ENCODE results near the gene EGFL7. TPM values are rescaled to one million over a fixed set of nuclear protein-coding genes. Genes with fewer than 3 reads are reported as not detected.
A peak's percentile ranks its signal among the peaks of the same experiment; 100 is the strongest.

Gene EGFL7
- total RNA-seq, 2 donors from 2014 or later, result 86.6 to 138 TPM

DNA sequence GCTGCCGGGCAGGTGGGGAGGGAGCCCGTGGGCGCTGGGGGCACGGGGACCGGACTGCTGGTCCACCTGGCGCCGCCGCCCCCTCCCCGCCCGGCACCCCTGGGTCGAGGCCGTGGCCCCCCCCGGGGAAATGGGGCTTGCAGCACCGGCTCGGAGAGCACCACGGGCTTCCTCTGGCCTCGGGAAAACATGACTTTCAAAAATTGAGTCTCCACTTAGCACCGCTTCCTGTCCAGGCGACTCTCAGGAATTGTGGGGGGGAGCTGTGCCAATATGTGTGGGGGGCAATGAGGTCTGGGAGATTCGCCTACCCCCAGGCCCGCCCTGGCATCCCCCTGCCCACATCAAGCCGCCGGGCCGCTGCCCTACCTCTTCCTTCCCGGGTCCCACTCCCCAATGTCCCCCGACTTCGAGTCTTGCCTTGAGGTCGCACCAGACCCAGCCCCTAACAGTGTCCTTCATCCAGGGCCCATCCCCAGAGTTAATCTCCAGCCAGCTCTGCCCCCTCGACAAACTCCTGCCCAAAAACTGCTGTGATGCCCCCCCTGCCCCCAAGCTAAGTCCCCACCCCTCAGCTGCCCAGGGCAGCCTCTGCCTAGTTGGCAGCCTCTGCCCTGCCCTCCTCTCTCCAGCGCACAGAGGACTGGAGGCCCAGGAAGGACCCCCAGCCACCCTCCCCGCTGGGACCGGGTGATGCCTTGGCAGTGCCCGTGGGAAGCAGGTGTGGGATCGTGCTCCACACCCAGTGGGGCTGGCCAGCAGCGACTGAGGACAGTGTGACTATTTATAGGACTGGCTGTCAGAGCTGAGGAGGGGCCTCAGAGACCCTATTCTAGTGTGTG is 3.9 kb downstream of the EGFL7 start:
- DNase-seq (peak; percentile 28), ATAC-seq (peak in 1 of 2 donors; percentile 0)
- intact Hi-C loops (cut with DNase I), result no loop called here

DNA sequence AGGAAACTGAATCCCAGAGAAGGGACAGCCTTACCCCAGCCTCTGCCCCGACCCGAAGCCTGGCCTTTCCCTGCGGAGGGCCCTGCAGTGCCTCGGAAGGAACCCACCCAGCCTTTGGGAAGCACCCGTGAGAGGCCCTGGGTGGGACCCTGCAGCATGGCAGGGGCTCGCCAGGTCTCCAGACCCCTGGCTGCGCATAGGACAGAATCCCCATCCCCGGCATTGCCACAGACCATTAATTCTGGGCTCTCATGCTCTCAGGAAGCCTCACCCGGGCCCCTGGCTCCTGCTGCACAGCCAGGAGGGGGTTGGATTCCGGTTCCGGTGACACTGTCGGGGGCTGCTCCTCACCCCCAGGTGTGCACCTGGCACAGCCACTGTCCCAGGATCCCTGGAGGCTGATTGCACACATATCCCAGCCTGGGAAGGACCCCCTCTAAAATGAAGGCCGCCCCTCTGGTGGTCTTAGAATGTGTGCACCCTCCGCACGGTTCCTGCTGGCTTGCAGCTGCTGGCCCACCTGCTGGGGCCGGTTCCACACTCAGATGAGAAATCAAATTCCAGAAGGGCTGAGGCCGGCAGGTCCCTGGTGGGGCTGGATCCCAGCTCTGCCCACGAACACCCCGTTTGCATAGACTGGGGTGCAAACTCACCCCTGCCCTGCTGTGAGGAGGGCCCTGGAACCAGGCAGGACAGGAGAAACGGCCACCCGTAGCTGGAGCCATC is 4.7 kb downstream of the EGFL7 start:
- DNase-seq (no peak), ATAC-seq (no peak)
- intact Hi-C loops (cut with DNase I), result no loop called here

DNA sequence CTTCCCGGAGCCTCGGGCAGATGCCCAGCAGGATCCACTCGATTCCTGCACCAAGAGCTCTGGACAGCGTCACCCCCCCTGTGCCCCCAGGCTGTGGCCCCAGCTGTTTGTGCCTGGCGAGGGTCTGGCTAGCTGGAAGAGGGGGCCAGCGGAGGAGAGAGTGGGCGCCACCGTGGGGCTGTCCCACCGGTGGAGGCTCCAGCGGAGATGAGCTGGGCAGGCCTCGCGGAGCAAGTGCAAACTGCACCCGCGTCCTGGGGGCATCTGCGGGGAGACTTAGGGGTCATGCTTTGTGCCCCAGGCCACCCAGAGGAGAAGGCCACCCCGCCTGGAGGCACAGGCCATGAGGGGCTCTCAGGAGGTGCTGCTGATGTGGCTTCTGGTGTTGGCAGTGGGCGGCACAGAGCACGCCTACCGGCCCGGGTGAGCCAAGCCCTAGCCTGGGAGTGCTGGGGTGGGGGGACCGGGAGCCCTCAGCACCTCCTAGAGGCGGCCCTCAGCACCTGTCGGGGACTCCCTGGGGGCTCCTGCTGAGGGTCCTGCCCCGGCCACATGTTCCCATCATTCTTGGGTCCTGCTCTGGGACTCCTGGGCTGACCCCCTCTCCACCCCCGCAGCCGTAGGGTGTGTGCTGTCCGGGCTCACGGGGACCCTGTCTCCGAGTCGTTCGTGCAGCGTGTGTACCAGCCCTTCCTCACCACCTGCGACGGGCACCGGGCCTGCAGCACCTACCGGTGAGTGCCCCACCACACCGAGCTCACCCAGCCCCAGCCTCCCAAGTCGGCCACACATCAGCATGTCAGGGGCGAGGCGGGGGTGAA is 5.4 kb downstream of the EGFL7 start:
- intact Hi-C loops (cut with DNase I), result no loop called here
- no peak for ATAC-seq
- no peak for DNase-seq

DNA sequence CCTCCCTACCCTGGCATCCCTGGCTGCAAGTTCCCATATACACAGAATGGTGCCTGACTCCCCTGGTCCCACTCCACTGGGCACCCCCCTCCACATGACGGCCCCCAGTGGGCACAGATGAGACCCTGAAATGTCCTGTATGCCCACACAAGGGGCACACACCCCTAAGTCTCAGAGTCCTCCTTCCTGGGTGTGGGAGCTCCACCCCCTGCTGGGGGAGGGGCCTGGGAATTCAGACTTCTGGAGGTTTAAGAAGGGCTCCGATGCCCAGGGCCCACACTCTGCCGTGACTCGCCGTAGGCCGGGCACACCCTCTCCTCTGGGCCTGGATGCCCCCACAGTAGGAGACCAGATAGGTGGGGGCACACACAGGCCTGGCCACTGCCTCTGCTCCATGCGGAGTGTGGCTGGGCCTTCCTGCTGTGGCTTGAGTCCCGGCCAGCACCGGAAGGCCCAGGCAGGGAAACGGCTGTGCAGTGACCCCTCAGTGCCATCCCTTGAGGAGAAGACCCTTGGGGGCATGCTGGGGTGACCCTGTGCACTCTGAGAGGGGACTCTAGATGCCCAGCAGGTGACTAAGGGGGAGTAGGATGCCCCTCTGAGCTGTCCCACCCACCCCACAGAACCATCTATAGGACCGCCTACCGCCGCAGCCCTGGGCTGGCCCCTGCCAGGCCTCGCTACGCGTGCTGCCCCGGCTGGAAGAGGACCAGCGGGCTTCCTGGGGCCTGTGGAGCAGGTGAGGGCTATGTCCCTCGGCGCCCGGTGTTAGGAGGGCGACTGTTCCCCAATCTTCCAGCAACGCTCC is 6.5 kb downstream of the EGFL7 start:
- intact Hi-C loops (cut with DNase I), result no loop called here
- DNase-seq (no peak), ATAC-seq (peak in 1 of 2 donors; percentile 2)

DNA sequence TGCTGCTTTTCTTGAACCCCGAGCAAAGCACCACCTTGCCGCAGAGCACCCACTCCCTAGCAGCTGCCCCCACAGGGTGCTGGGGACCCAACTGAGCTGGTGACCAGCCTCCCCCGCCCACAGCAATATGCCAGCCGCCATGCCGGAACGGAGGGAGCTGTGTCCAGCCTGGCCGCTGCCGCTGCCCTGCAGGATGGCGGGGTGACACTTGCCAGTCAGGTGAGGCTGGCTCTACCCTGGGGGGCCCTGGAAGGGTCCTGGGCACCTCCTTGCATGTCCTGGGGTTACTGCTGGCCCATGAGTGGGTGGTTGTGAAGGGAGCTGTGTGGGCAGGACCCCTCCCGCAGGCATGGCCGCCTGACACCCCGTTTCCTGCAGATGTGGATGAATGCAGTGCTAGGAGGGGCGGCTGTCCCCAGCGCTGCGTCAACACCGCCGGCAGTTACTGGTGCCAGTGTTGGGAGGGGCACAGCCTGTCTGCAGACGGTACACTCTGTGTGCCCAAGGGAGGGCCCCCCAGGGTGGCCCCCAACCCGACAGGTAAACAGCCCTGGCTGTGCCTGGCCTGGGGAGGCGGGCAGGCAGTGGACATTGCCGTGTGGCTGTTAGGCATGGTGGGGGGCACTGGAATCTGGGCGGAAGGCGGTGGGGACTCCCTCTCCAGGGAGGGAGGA is 7.2 kb downstream of the EGFL7 start:
- ATAC-seq (no peak), DNase-seq (no peak)
- intact Hi-C loops (cut with DNase I), result no loop called here

DNA sequence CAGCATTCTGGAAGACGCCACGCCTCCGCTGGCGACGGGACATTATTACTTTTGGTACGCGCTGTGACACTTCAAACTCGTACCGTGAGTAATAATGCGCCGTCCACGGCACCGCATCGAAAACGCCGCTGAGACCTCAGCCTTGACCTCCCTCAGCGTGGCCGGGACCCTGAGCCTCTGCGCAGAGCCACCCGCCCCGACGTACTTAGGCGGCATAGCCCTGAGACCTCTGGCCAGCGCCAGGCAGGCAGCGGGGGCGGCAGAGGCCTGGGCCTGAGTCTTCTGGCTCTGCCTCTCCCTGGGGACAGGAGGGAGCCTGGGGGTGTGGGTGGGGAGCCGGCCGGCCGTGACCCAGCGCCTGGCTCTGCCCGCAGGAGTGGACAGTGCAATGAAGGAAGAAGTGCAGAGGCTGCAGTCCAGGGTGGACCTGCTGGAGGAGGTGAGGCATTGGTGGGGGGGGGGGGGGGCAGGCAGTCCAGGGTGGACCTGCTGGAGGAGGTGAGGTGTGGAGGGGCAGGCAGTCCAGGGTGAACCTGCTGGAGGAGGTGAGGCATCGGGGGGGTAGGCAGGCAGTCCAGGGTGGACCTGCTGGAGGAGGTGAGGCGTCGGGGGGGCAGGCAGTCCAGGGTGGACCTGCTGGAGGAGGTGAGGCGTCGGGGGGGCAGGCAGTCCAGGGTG is 8.0 kb downstream of the EGFL7 start:
- intact Hi-C loops (cut with DNase I), result no loop called here
- no peak for ATAC-seq
- DNase-seq, result no peak

DNA sequence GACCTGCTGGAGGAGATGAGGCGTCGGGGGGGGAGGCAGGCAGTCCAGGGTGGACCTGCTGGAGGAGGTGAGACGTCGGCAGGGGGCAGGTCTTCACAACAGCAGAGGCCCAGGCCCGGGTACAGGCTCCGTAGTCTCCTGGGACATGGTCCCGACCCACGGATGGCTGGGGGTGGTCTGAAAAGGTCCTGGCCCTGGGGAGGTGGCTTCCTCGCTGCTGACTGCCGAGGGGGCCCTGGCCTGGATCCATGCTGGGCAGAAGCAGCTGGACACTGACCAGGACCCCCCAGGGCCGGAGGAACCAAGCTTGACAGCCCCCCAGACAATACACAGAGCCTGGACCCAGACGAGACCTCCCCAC is 8.5 kb downstream of the EGFL7 start:
- intact Hi-C loops (cut with DNase I), result no loop called here
- ATAC-seq (no peak), DNase-seq (no peak)

DNA sequence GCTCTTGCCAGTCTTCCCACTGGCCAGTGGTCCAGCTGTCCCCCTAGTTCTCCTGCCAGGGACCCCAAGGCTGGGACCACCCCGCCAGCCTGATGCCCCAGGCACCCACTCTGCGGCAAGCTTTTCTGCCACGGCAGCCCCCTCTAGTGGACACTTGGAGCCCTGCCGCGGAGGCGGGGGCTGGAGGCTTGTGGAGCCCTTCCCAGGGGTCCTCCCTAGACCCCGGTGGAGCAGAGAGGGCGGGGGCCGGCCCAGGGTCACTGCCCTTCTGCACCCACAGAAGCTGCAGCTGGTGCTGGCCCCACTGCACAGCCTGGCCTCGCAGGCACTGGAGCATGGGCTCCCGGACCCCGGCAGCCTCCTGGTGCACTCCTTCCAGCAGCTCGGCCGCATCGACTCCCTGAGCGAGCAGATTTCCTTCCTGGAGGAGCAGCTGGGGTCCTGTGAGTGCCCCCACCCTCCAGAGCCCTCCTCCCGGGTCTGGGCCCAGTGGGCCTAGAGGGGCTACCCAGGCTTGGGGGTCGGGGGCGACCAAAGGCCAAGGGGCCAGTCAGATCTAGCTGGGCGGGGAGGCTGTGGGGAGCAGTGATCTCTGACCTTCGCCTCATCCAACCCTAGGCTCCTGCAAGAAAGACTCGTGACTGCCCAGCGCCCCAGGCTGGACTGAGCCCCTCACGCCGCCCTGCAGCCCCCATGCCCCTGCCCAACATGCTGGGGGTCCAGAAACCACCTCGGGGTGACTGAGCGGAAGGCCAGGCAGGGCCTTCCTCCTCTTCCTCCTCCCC is 9.1 kb downstream of the EGFL7 start:
- ATAC-seq (peak in 1 of 2 donors; percentile 6), DNase-seq (no peak)
- intact Hi-C loops (cut with DNase I), result no loop called here

DNA sequence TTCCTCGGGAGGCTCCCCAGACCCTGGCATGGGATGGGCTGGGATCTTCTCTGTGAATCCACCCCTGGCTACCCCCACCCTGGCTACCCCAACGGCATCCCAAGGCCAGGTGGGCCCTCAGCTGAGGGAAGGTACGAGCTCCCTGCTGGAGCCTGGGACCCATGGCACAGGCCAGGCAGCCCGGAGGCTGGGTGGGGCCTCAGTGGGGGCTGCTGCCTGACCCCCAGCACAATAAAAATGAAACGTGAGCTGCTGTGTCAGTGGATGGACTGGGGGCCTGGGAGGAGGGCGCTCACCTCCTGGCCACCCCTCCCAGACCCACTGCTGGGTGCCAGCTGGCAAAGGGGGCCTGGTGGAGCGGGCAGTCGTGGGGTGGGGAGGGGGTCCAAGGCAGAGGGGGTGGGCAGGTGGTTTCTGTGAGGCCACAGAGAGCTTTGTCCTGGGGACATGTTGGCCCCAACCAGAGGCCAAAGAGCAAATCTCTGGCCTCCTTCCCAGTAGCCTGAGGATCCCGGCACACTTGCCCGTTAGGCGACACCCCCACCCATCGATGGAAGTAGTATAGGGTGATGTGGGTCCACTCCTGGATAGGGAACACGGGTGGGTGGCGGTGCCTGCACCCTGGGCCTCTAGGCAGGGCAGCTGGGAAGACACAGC is 9.8 kb downstream of the EGFL7 start:
- DNase-seq, result no peak
- no peak for ATAC-seq
- intact Hi-C loops (cut with DNase I), result no loop called here

DNA sequence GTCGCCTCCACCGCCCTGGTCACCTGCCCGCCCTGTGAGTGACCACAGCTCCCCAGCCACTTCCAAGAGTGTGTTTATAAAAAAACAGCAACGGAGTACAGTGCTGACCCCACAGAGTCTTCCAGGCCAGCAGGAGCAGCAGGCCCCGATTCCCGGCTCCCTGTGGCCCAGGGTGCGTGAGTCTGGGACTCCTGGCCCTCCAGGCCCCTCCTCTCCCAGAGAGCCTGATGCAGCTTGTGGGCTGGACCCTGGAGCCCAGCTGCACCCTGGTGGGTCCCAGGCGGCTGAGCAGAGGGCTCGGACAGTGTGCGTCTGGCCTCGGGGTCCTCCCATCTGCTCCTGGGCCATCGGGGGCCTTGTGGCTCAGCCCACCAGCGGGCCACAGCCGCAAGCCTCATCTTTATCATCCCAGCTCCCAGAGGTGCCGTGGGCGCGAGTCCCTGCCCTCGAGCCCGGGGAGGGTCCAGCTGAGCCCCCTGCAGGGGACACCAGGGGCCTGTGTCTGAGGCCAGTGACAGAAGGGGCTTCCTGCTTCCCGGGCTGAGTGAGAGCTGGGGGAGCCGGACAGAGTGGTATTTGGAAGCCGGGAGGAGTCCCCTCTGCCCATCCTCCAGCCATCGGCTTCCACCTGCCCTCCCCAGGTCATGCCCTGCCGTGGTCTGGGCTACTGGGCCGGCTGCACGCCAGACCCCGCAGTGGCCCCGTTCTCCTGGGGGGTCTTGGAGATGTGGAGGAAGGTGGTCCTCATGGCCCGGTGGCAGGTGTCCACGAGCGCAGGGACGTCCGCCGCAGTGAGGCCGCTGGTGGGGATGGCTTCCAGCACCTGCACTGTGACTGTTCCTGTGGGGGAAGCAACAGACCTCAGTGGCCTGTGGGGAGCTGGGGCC is 10.6 kb downstream of the EGFL7 start:
- DNase-seq (no peak), ATAC-seq (peak in 1 of 2 donors; percentile 3)
- intact Hi-C loops (cut with DNase I), result no loop called here

DNA sequence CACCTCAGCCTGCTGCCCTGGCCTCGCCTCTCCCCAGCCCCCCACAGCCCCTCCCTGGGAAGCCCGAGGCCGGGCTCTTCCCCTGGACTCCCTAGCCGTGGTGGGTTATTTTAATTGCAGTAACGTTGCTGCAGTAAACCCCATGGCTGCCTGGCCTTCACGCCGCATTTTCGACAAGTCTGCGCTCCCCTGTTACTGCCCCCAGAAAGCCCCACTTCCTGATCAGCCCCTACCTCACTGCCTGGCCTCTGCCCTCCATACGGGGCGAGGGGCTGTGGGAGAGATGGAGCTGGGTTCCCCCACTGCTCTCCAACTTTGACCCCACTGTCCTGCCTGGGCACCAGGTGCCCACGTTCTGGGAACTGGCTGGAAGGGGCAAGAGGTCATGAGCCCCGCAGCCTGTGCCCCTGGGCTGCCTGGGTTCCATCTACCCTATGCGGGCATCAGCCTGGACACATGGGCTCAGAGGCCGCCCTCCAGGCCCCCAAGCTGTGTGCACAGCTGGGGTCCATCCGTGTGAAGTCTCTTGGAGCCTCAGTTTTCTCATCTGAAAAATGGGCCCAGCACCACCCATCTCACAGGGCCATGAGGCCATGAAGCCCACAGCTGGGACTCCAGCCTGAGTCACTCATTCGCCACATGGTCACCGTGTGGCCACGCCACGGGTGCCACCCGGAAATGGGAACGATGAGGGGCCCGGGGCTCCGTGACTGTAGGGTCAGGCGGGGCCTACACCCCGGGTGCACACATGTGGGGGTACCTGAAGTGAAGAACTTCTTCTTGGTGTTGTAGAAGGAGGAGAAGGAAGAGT is 11.5 kb downstream of the EGFL7 start:
- DNase-seq (no peak), ATAC-seq (peak in 1 of 2 donors; percentile 0)
- intact Hi-C loops (cut with DNase I), result no loop called here

DNA sequence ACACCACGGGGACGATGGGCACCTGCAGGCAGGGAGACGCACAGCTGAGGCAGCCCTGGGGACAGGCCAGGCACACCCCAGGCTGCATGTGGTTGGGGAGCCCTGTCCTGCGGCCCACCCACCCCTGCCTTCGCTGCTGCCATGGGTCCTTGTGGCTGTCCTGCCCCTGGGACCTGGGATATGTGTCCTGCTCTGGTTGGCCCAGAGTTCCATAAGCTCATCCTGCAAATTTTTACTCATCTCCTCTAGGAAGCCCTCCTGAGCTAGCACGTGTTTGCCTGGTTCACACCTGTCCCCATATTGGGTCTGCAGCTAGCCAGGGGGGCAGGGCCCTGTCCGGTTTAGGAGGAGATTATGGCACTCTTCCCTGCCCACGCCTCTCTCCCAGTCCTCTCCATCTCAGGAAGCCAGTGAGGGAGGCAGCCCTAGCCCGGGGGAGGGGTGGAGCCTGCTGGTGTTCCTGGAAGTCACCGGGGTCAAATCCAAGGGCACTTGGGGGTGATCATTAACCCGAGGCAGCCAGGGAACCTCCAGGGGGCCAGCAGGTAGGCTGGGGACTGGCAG is 12.2 kb downstream of the EGFL7 start:
- peak in 1 of 2 donors; percentile 2 for ATAC-seq
- DNase-seq, result peak; percentile 78
- intact Hi-C loops (cut with DNase I), result loop anchor here in 1 of 2 donors (5.0 kb wide), 1 partner anchor 47 kb away; no protein-coding TSS in a partner anchor

DNA sequence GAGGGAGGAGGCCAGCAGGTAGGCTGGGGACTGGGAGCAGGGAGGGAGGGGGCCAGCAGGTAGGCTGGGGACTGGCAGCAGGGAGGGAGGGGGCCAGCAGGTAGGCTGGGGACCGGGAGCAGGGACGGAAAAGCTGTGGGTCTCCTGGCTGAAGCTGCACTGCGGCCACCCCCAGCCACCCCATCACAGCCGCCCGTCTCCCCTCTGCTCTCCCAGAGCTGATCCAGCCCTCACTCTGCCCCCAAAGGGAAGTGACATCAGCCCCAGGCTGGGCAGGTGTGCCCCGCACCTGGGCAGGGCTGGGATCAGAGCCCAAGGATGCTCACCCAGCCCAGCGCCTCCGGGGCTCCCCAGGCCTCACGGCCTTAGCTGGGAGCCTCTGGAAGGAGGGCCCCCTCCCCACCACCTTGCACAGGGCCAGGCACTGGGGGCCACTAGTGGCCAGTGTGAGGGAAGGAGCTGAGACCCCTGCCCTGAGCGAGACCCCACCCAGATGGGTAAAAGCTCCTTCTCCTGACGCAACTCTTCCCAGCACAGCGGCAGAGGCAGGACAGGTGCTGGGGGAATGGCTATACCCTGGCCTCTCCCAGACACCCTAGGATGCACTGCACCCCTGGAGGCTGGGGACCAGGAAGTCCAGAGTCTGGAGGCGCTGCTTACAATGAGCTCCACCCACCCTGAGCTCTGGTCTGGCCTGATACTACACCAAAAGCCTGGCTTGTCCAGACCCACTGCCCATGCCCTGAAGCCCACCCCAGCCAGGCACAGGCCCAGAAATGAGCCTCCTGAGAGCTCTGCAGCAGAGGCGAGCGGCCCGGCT is 13.0 kb downstream of the EGFL7 start:
- ATAC-seq, result no peak
- DNase-seq, result no peak
- intact Hi-C loops (cut with DNase I), result loop anchor here in 1 of 2 donors (5.0 kb wide), 1 partner anchor 47 kb away; no protein-coding TSS in a partner anchor

Measured in left cardiac atrium (tissue), 4 donors.